HFFc6 (cell line): ENCODE data around the gene SSTR3. TPM values are rescaled to one million over a fixed set of nuclear protein-coding genes. Genes with fewer than 3 reads are reported as not detected.

ENCODE experiments used
- DNase-seq: peaks from one replicate; pipeline ENCODE4 v3.0.0-alpha.2; 2018
- H3K27ac Mint-ChIP-seq: 2 replicates; pipeline ENCODE4 v1.8.0; 2020; ENCODE audit warnings: mild to moderate bottlenecking, mixed read lengths
- H3K27me3 Mint-ChIP-seq: 2 replicates; pipeline ENCODE4 v1.8.0; 2021; ENCODE audit warnings: mild to moderate bottlenecking, moderate library complexity, mixed read lengths; ENCODE audit not compliant: insufficient read depth
- H3K36me3 Mint-ChIP-seq: 2 replicates; pipeline ENCODE4 v1.8.0; 2021; ENCODE audit warnings: low read depth, mixed read lengths
- H3K4me1 Mint-ChIP-seq: 2 replicates; pipeline ENCODE4 v1.8.0; 2020; ENCODE audit warnings: low read depth, mixed read lengths
- H3K4me3 Mint-ChIP-seq: 2 replicates; pipeline ENCODE4 v1.8.0; 2020; ENCODE audit warnings: mild to moderate bottlenecking, moderate library complexity, mixed read lengths
- H3K9me3 Mint-ChIP-seq: 2 replicates; pipeline ENCODE4 v1.8.0; 2020; ENCODE audit warnings: mild to moderate bottlenecking, mixed read lengths
- CTCF ChIP-seq: fragments of 200-600 bp; sonication (generic); IDR thresholded peaks from 2 replicates; pipeline ENCODE4 v1.5.0; 2021; ENCODE audit warnings: antibody characterized with exemption, mild to moderate bottlenecking
- total RNA-seq, 6 experiments: library from RNA; stranded (reverse); fragmentation: NEBNext Ultra II Directional; extraction: Animal tissue kit (Norgen Biotek cat#: 25700); gene quantifications; 2 replicates in 1 of 6; 3 replicates in 5 of 6; pipeline ENCODE4 v1.2.3, GENCODE V29; 2021

Gene SSTR3
- total RNA-seq, 6 experiments from 2014 or later = not detected

- no peak for DNase-seq
- 0 out of 2 replicates have a peak, but pooled peaks cover 2% of the 10 kb centered on the region for H3K27me3 Mint-ChIP-seq
- H3K4me1 Mint-ChIP-seq = peaks cover 31% of the 10 kb centered on the region
- no peaks in the 10 kb centered on the region for H3K36me3 Mint-ChIP-seq
- H3K4me3 Mint-ChIP-seq = no peak overlapping the region
- H3K9me3 Mint-ChIP-seq = no peaks in the 10 kb centered on the region
- H3K27ac Mint-ChIP-seq = no peak overlapping the region
- no peak for TF ChIP-seq CTCF
Measured at GRCh38 chr22:37195921-37196320, 16.4 kb downstream of the SSTR3 start.

- DNase-seq = no peak
- H3K4me3 Mint-ChIP-seq = no peak overlapping the region
- 0 out of 2 replicates have a peak, but pooled peaks cover 2% of the 10 kb centered on the region for H3K27me3 Mint-ChIP-seq
- no peak for TF ChIP-seq CTCF
- peaks cover 42% of the 10 kb centered on the region for H3K4me1 Mint-ChIP-seq
- H3K36me3 Mint-ChIP-seq = no peaks in the 10 kb centered on the region
- no peaks in the 10 kb centered on the region for H3K9me3 Mint-ChIP-seq
- H3K27ac Mint-ChIP-seq = no peak overlapping the region
Measured at GRCh38 chr22:37194750-37195149, 17.5 kb downstream of the SSTR3 start.

- no peak for TF ChIP-seq CTCF
- H3K27me3 Mint-ChIP-seq = 0 out of 2 replicates have a peak, but pooled peaks cover 2% of the 10 kb centered on the region
- peak; percentile 49 for DNase-seq
- no peaks in the 10 kb centered on the region for H3K36me3 Mint-ChIP-seq
- no peak overlapping the region for H3K27ac Mint-ChIP-seq
- no peak overlapping the region for H3K4me3 Mint-ChIP-seq
- H3K9me3 Mint-ChIP-seq = no peaks in the 10 kb centered on the region
- peaks cover 53% of the 10 kb centered on the region for H3K4me1 Mint-ChIP-seq
Measured at GRCh38 chr22:37193629-37194191, 18.6 kb downstream of the SSTR3 start.

GRCh38 chr22:37192741-37193140 lies 19.5 kb downstream of the SSTR3 start:
- Mint-ChIP-seq H3K9me3 (no peaks in the 10 kb centered on the region), H3K4me1 (peaks cover 55% of the 10 kb centered on the region), H3K36me3 (no peaks in the 10 kb centered on the region)

GRCh38 chr22:37192204-37192603 lies 20.1 kb downstream of the SSTR3 start:
- H3K9me3 Mint-ChIP-seq = no peaks in the 10 kb centered on the region
- H3K4me1 Mint-ChIP-seq = peaks cover 55% of the 10 kb centered on the region
- no peaks in the 10 kb centered on the region for H3K36me3 Mint-ChIP-seq
- H3K27me3 Mint-ChIP-seq = 0 out of 2 replicates have a peak, but pooled peaks cover 2% of the 10 kb centered on the region
- no peak overlapping the region for H3K4me3 Mint-ChIP-seq
- no peak for TF ChIP-seq CTCF
- no peak for DNase-seq
- no peak overlapping the region for H3K27ac Mint-ChIP-seq

More at GRCh38 chr22:37192741-37193140, 19.5 kb downstream of the SSTR3 start:
- no peak overlapping the region for H3K4me3 Mint-ChIP-seq
- DNase-seq = no peak
- 0 out of 2 replicates have a peak, but pooled peaks cover 2% of the 10 kb centered on the region for H3K27me3 Mint-ChIP-seq
- H3K27ac Mint-ChIP-seq = no peak overlapping the region
- TF ChIP-seq CTCF = no peak
